NB4 (cell line): ENCODE data around the gene TXLNB.

Experiments
- DNase-seq: peaks from one replicate; pipeline ENCODE4 v3.0.0; 2010; ENCODE audit warnings: low read depth
- H3K4me3 ChIP-seq: one replicate; pipeline ENCODE4 v1.5.1; 2011; ENCODE audit warnings: mild to moderate bottlenecking, low read depth, low read length, moderate library complexity
- MYC ChIP-seq: IDR thresholded peaks from 2 replicates; pipeline ENCODE4 v1.6.1; 2011; ENCODE audit warnings: low read depth, low read length
- POLR2A ChIP-seq: IDR thresholded peaks from 2 replicates; pipeline ENCODE4 v1.6.1; 2011; ENCODE audit warnings: mild to moderate bottlenecking; ENCODE audit not compliant: insufficient read length; ENCODE audit errors: extremely low read depth
- TF ChIP-seq, protein P1 (sequence below): IDR thresholded peaks from 2 replicates; pipeline ENCODE4 v1.6.1; 2011; ENCODE audit warnings: low read depth, low read length
- TF ChIP-seq, protein P2 (sequence below): IDR thresholded peaks from one replicate; pipeline ENCODE4 v1.5.1; 2012; ENCODE audit warnings: low read depth, low read length

The TXLNB gene

DNA sequence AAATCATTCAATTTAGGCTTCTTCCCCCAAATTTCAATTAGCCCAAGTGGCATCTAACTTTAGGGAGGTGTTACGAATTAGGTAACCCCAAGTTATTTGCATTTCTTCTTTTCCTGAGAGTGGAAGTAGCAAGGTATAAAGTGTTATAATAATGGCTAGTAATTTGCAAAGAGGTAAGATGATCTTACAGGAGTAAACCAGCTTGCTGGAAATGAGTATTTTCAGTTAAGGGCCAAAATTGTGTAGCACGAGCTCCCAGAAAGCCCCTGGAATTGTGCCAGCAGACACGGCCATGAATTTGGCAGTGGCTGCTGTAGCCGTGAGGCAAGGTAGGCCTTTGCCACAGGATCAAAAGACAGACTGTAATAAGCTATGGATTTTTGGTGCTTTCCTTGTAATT lies 44.7 kb upstream of the TXLNB start:
- no peak for DNase-seq
- H3K4me3 ChIP-seq: no peak overlapping the region
- TF ChIP-seq, protein P1, sequence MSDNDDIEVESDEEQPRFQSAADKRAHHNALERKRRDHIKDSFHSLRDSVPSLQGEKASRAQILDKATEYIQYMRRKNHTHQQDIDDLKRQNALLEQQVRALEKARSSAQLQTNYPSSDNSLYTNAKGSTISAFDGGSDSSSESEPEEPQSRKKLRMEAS: no peak
- TF ChIP-seq, protein P2, sequence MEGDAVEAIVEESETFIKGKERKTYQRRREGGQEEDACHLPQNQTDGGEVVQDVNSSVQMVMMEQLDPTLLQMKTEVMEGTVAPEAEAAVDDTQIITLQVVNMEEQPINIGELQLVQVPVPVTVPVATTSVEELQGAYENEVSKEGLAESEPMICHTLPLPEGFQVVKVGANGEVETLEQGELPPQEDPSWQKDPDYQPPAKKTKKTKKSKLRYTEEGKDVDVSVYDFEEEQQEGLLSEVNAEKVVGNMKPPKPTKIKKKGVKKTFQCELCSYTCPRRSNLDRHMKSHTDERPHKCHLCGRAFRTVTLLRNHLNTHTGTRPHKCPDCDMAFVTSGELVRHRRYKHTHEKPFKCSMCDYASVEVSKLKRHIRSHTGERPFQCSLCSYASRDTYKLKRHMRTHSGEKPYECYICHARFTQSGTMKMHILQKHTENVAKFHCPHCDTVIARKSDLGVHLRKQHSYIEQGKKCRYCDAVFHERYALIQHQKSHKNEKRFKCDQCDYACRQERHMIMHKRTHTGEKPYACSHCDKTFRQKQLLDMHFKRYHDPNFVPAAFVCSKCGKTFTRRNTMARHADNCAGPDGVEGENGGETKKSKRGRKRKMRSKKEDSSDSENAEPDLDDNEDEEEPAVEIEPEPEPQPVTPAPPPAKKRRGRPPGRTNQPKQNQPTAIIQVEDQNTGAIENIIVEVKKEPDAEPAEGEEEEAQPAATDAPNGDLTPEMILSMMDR: no peak
- TF ChIP-seq MYC: no peak
- TF ChIP-seq POLR2A: no peak

DNA sequence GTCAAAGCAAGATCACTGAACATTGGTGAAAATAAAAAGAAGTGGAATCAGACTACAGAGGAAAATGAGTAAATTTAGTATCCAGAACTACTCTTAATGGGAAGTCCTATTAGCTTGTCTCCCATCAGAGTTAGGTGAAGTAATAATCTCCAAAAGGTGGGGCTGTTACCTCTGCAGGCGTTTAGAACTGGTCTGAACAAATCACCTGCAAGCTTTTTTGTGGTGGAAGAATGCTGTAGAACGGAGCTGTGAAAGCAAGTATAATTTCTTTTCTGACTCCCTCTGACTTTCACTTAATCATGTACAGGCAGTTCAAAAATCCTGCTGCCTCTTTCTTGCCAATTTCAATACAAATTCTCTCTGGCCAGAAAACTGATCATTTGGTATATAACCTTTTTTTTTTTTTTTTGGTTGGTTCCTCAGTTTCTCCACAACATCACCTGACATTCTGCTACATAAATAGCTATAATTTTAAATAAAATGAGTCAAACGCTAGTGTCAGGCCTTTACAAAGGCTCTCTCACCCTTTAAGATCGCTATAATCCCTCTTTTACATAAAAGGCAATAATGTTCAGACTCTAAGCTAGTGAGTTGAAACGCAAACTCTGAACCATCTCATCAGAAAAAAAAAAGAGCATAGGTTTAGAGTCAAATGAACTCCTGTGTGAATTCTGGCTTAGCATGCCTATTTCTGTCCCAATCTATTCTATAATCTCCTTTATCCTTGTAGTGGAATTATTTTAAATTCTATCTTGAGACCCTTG lies 43.8 kb upstream of the TXLNB start:
- DNase-seq: no peak
- TF ChIP-seq MYC: no peak
- TF ChIP-seq, protein P2: no peak
- no peak for TF ChIP-seq POLR2A
- TF ChIP-seq, protein P1: no peak
- no peak overlapping the region for H3K4me3 ChIP-seq

DNA sequence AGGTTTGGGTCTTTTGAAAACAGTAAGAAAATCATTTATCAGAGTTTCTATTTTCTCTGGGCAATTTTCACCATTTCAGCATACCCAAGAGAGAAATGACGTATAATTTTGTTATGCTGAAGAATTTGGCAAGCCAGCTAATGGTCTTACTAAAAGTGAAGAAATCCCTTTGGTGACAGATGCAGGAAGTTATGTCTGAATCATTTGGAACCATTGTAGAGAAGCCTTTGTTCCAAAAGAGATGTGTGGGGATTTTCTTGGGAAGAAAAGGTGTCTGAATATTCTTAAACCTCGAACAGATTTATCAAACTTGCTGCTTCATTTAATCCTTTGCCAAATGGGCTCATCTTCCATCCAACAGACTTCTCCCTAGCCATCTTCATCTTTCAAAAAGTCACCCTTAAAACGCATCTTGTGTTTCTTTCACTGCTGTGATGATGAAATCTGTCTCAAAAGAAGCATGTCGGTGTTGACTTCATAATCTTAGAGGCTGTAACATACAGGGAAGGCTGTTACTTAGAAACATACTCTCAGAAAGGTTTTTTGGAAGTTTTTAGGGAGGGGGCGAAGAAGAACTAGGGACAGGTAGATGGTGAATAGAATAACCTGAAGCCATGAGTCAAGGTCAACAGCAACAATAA lies 43.1 kb upstream of the TXLNB start:
- DNase-seq: peak; percentile 73
- no peak overlapping the region for H3K4me3 ChIP-seq
- TF ChIP-seq, protein P1: 0 out of 2 replicates have a peak, but pooled peaks have one; percentile 5
- no peak for TF ChIP-seq POLR2A

DNA sequence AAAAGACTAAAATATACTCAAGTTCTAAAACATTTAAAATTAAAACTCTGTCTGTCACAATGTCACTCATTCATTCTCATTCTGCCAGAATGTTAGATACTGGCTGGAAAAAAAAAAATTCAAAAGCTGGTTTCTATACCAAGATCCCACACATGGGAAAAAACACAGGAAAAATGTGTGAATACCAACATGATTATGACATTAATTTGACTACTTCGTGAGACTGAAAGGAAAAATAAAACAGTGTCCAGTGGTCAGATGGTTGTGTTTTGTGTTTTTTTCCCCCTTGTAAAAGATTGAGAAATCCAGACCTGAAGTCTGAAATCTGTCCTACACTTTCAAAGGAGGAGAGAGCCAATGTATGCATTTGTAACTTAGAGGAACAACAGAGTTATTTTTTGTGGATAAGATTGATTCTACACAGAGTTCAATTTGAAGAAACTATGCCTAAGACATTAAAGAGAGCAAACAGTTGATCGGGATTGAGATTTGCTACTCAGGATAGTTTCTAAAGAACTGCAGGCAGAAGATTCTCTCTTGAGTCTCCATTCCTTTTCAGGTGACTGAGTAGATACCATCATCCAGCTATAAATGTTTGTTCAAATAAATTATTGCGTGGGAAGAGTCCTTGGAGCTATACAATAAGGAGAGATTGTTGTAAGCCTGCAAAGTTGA lies 39.2 kb upstream of the TXLNB start:
- TF ChIP-seq MYC (no peak), POLR2A (no peak)
- TF ChIP-seq, protein P1: no peak
- TF ChIP-seq, protein P2: no peak

DNA sequence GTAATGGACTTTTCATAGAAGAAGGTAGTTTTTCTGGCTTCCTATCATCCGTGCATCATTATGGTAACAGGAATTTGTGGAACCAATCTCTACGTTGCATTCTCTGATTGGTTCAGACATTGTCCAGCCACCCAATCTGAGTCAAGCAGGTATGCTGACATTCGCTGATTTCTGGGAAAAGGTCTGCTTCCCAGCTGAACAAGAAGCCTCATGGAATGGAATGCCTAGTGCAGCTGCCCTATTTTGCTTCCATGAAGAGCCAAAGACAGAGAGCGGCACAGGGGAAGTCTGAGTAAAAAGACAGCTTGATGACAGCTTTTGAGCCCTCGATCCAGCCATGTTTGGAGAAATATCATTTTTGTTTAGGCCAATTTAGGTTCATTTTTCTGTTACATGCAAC lies 38.5 kb upstream of the TXLNB start:
- no peak overlapping the region for H3K4me3 ChIP-seq
- TF ChIP-seq, protein P2: no peak
- TF ChIP-seq, protein P1: no peak
- TF ChIP-seq MYC (no peak), POLR2A (no peak)
- DNase-seq: no peak

More for the DNA sequence above, 39.2 kb upstream of the TXLNB start:
- no peak overlapping the region for H3K4me3 ChIP-seq
- DNase-seq: peak; percentile 47

DNA sequence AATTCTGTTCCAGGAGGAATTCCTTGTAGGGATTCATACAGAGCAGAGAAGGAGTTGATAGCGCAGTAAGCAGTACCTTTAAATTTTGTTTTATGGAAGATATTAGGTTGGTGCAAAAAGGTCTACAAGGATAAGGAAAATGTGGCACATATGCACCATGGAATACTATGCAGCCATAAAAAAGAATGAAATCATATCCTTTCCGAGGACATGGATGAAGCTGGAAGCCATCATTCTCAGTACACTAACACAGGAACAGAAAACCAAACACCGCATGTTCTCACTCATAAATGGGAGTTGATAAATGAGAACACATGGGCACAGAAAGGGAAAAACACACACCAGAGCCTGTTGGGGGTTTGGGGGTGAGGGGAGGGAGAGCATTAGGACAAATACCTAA lies 37.4 kb upstream of the TXLNB start:
- TF ChIP-seq MYC (no peak), POLR2A (no peak)
- TF ChIP-seq, protein P2: no peak
- TF ChIP-seq, protein P1: no peak
- no peak for DNase-seq
- H3K4me3 ChIP-seq: no peak overlapping the region
